ENCODE data around the gene DKK1. TPM values are rescaled to one million over a fixed set of nuclear protein-coding genes. Genes with fewer than 3 reads are reported as not detected.

The DKK1 gene
- total RNA-seq, 6 experiments from 2014 or later, result 1,601 to 2,175 (median 1,792) TPM

GRCh38 chr10:52326382-52326781 is 12.3 kb downstream of the DKK1 start:
- DNase-seq, result no peak
- no peaks in the 10 kb centered on the region for H3K9me3 Mint-ChIP-seq
- no peaks in the 10 kb centered on the region for H3K27me3 Mint-ChIP-seq (ENCODE audit: insufficient read depth)
- H3K36me3 Mint-ChIP-seq (ENCODE audit: low read depth), result peaks cover 18% of the 10 kb centered on the region
- no peak for TF ChIP-seq CTCF (IDR thresholded peaks at IDR 0.05)
- peak overlapping the region; percentile 9 for H3K27ac Mint-ChIP-seq
- H3K4me3 Mint-ChIP-seq, result no peak overlapping the region
- peaks cover 63% of the 10 kb centered on the region for H3K4me1 Mint-ChIP-seq (ENCODE audit: low read depth)

GRCh38 chr10:52331638-52332364 is 17.7 kb downstream of the DKK1 start:
- TF ChIP-seq CTCF (IDR thresholded peaks at IDR 0.05), result no peak
- Mint-ChIP-seq H3K9me3 (no peaks in the 10 kb centered on the region), H3K4me1 (ENCODE audit: low read depth) (peaks cover 68% of the 10 kb centered on the region), H3K4me3 (no peak overlapping the region), H3K36me3 (ENCODE audit: low read depth) (peaks cover 10% of the 10 kb centered on the region), H3K27ac (no peak overlapping the region), H3K27me3 (ENCODE audit: insufficient read depth) (no peaks in the 10 kb centered on the region)
- no peak for DNase-seq

GRCh38 chr10:52332815-52333214 is 18.7 kb downstream of the DKK1 start:
- TF ChIP-seq CTCF (IDR thresholded peaks at IDR 0.05), result no peak
- no peak for DNase-seq
- peak overlapping the region; percentile 10; the same call in 1 of the 2 replicates for H3K27ac Mint-ChIP-seq
- H3K36me3 Mint-ChIP-seq (ENCODE audit: low read depth), result peaks cover 15% of the 10 kb centered on the region
- no peaks in the 10 kb centered on the region for H3K9me3 Mint-ChIP-seq
- H3K4me1 Mint-ChIP-seq (ENCODE audit: low read depth), result peaks cover 70% of the 10 kb centered on the region
- H3K4me3 Mint-ChIP-seq, result no peak overlapping the region
- H3K27me3 Mint-ChIP-seq (ENCODE audit: insufficient read depth), result no peaks in the 10 kb centered on the region

GRCh38 chr10:52334595-52334994 is 20.5 kb downstream of the DKK1 start:
- peak overlapping the region; percentile 86 for H3K27ac Mint-ChIP-seq
- DNase-seq, result no peak
- no peak for TF ChIP-seq CTCF (IDR thresholded peaks at IDR 0.05)

GRCh38 chr10:52335665-52336064 is 21.6 kb downstream of the DKK1 start:
- TF ChIP-seq CTCF (IDR thresholded peaks at IDR 0.05), result no peak
- no peak for DNase-seq
- Mint-ChIP-seq H3K4me3 (no peak overlapping the region), H3K4me1 (ENCODE audit: low read depth) (peaks cover 70% of the 10 kb centered on the region), H3K27ac (peak overlapping the region; percentile 86), H3K9me3 (no peaks in the 10 kb centered on the region), H3K27me3 (ENCODE audit: insufficient read depth) (no peaks in the 10 kb centered on the region), H3K36me3 (ENCODE audit: low read depth) (peaks cover 8% of the 10 kb centered on the region; the same call in 1 of the 2 replicates)

More at GRCh38 chr10:52334595-52334994, 20.5 kb downstream of the DKK1 start:
- H3K27me3 Mint-ChIP-seq (ENCODE audit: insufficient read depth), result no peaks in the 10 kb centered on the region
- peaks cover 66% of the 10 kb centered on the region for H3K4me1 Mint-ChIP-seq (ENCODE audit: low read depth)
- H3K9me3 Mint-ChIP-seq, result no peaks in the 10 kb centered on the region
- H3K4me3 Mint-ChIP-seq, result no peak overlapping the region
- H3K36me3 Mint-ChIP-seq (ENCODE audit: low read depth), result peaks cover 8% of the 10 kb centered on the region; the same call in 1 of the 2 replicates
